T-cell (primary cell): ENCODE data around the gene CTU1. TPM values are rescaled to one million over a fixed set of nuclear protein-coding genes. Genes with fewer than 3 reads are reported as not detected.
"Not testable (repeated sequence)": the region's sequence is repeated elsewhere in the genome, so short reads cannot be mapped to it uniquely, and the experiment has no call there.

ENCODE experiments used
- ATAC-seq, 4 experiments: fragments of 200-7000 bp in 3 of 4; fragments of 150-1000 bp in 1 of 4; cut with Tn5 transposase; replicated peaks in 1 of 4; 1 replicate in 3 of 4; 2 replicates in 1 of 4; pipeline ENCODE4 v1.10.0; 2021; ENCODE audit warnings: moderate library complexity in 3 of 4, mild to moderate bottlenecking in 2 of 4, moderate number of reproducible peaks in 1 of 4
- CTCF ChIA-PET, 2 donors: fragments of 300-600 bp; sonication (Branson Sonifier 250); formaldehyde crosslinking; loops; one replicate each; lab custom pipeline; 2022; ENCODE audit warnings: antibody characterized with exemption in 2 of 2; lab: Charles Lee
- POLR2A ChIA-PET, 2 donors: fragments of 300-600 bp; sonication (Branson Sonifier 250); formaldehyde crosslinking; loops; one replicate each; lab custom pipeline; 2022; ENCODE audit warnings: antibody characterized with exemption in 2 of 2; lab: Charles Lee
- DNase-seq, 35 experiments: peaks; one replicate each; pipeline versions ENCODE4 v3.0.0 to v3.0.0-alpha.2; 2013 to 2023
- H3K27ac ChIP-seq: one replicate; pipeline ENCODE4 v1.5.1; 2013; ENCODE audit warnings: low read length
- H3K27me3 ChIP-seq, 2 experiments: replicated peaks in 1 of 2; 1 replicate in 1 of 2; 2 replicates in 1 of 2; pipeline versions ENCODE4 v1.6.1 to v1.7.0; 2013; ENCODE audit warnings: low read length in 1 of 2, mixed read lengths in 1 of 2; ENCODE audit not compliant: control insufficient read depth in 2 of 2, insufficient read depth in 2 of 2; ENCODE audit errors: extremely low read depth in 1 of 2
- H3K36me3 ChIP-seq, 2 donors: 1 replicate in 1 of 2; 2 replicates in 1 of 2; pipeline versions ENCODE4 v1.6.1 to v1.7.0; 2013; ENCODE audit warnings: low read length in 1 of 2; ENCODE audit not compliant: control insufficient read depth in 2 of 2, insufficient read depth in 1 of 2; ENCODE audit errors: extremely low read depth in 1 of 2
- H3K4me1 ChIP-seq, 2 experiments: 1 replicate in 1 of 2; 2 replicates in 1 of 2; pipeline versions ENCODE4 v1.6.1 to v1.7.0; 2013; ENCODE audit warnings: low read length in 2 of 2, mixed read lengths in 1 of 2; ENCODE audit not compliant: insufficient read depth in 2 of 2, control insufficient read depth in 1 of 2; ENCODE audit errors: extremely low read depth in 1 of 2
- H3K4me3 ChIP-seq, 2 donors: 1 replicate in 1 of 2; 2 replicates in 1 of 2; pipeline versions ENCODE4 v1.5.1 to v1.7.0; 2013; ENCODE audit warnings: mild to moderate bottlenecking in 2 of 2, low read length in 1 of 2, moderate library complexity in 1 of 2; ENCODE audit not compliant: control insufficient read depth in 1 of 2; ENCODE audit errors: extremely low read depth in 1 of 2
- H3K9me3 ChIP-seq: 2 replicates; pipeline ENCODE4 v1.7.0; 2013
- H3K27ac Mint-ChIP-seq, 2 donors: one replicate each; pipeline ENCODE4 v1.8.0; 2020 to 2021; ENCODE audit warnings: mild to moderate bottlenecking in 2 of 2, mixed read lengths in 2 of 2
- H3K27me3 Mint-ChIP-seq, 2 donors: one replicate each; pipeline ENCODE4 v1.8.0; 2021 to 2022; ENCODE audit warnings: mixed read lengths in 2 of 2
- H3K36me3 Mint-ChIP-seq: one replicate; pipeline ENCODE4 v1.8.0; 2021; ENCODE audit warnings: mixed read lengths
- H3K4me1 Mint-ChIP-seq, 3 donors: one replicate each; pipeline ENCODE4 v1.8.0; 2020 to 2022; ENCODE audit warnings: mixed read lengths in 3 of 3, mild to moderate bottlenecking in 1 of 3
- H3K4me3 Mint-ChIP-seq, 3 donors: one replicate each; pipeline ENCODE4 v1.8.0; 2020 to 2022; ENCODE audit warnings: mild to moderate bottlenecking in 3 of 3, mixed read lengths in 3 of 3, moderate library complexity in 3 of 3
- H3K9me3 Mint-ChIP-seq, 3 donors: one replicate each; pipeline ENCODE4 v1.8.0; 2020 to 2022; ENCODE audit warnings: mixed read lengths in 3 of 3
- WGBS: methylation state at CpG from one replicate; pipeline ENCODE4 v1.1.5; 2013; ENCODE audit warnings: missing lambda C conversion rate; ENCODE audit not compliant: insufficient coverage; 5-methylcytosine and 5-hydroxymethylcytosine counted together
- total RNA-seq, 35 experiments: library from RNA in 6 of 35; stranded (reverse) in 6 of 35; fragments of 120-200 nt in 1 of 35; gene quantifications; one replicate each; pipeline versions ENCODE4 v1.2.1 to v1.2.4 and lab custom pipeline; 2013 to 2026

Gene CTU1
- total RNA-seq, 5 donors from 2014 or later (not counting 1 experiment from before 2014, with no cell fraction given), result 3.2 to 18.1 (median 15.9) TPM

DNA sequence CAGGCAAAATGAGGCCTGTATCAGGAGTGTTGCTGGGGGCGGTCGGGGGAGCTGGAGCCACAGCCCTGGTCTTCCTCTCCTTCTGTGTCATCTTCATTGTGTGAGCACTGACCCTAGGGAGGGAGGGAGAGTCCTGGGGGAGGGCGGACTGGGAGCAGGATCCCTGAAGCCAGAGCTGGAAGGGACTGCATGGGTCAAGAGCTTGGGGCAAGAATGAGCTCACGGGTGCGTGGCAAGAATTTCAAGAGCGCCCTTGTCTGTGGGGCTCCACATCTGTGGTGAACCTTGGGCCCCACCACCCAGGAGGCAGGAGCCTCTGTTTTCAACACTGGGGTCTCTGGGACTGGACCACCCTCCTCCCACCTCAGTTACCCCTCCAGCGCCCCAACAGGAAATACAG lies 38.5 kb upstream of the CTU1 start:
- 86% methylated on average over 6 of the region's 7 CpGs for WGBS
- no peaks in the 10 kb centered on the region for H3K36me3 ChIP-seq
- Mint-ChIP-seq H3K27me3 (peaks cover 0 to 10% of the 10 kb centered on the region in 2 donors), H3K36me3 (no peaks in the 10 kb centered on the region), H3K4me1 (peaks cover 7 to 22% (median 17%) of the 10 kb centered on the region in 3 donors), H3K9me3 (no peaks in the 10 kb centered on the region), H3K27ac (no peak overlapping the region), H3K4me3 (no peak overlapping the region)
- DNase-seq (no peak), ATAC-seq (no peak)
- peaks cover 0 to 14% of the 10 kb centered on the region in 2 experiments for H3K4me1 ChIP-seq
- peaks cover 0 to 20% of the 10 kb centered on the region in 2 experiments for H3K27me3 ChIP-seq
- ChIA-PET POLR2A (interaction anchor here in 1 of 2 donors (0.6 kb wide), 1 partner anchor 50 kb away, joined by 3 read pairs; no protein-coding TSS in a partner anchor), CTCF (no interaction called here)
- H3K27ac ChIP-seq, result no peak overlapping the region
- H3K4me3 ChIP-seq, result no peak overlapping the region
- H3K9me3 ChIP-seq, result no peaks in the 10 kb centered on the region

DNA sequence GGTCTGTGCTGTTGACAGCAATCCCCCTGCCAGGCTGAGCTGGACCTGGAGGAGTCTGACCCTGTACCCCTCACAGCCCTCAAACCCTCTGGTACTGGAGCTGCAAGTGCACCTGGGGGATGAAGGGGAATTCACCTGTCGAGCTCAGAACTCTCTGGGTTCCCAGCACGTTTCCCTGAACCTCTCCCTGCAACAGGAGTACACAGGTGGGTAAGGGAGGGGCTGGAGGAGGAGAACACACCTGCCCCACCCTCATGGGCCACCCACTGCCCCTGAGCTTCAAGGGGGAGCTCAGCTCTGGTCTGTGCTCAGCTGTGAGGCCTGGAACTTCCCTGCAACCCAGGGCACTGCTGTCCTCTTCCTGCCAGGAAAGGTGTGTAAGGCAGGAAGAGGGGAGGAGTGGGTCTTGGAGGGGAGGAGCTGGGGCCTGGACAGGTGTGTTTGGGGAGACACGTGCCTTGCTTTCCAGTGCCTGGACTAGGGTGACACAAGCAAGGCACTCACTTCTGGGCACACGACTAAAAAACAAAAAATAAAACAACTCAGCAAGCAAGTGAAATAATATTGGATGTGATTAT lies 37.8 kb upstream of the CTU1 start:
- ATAC-seq, result no peak
- Mint-ChIP-seq H3K4me3 (no peak overlapping the region), H3K9me3 (no peaks in the 10 kb centered on the region), H3K27ac (no peak overlapping the region), H3K36me3 (no peaks in the 10 kb centered on the region), H3K27me3 (peaks cover 0 to 13% of the 10 kb centered on the region in 2 donors), H3K4me1 (peaks cover 7 to 22% (median 17%) of the 10 kb centered on the region in 3 donors)
- H3K4me1 ChIP-seq, result peaks cover 0 to 15% of the 10 kb centered on the region in 2 experiments
- H3K9me3 ChIP-seq, result no peaks in the 10 kb centered on the region
- H3K27ac ChIP-seq, result no peak overlapping the region
- ChIA-PET CTCF (no interaction called here), POLR2A (no interaction called here)
- H3K4me3 ChIP-seq, result no peak overlapping the region
- H3K36me3 ChIP-seq, result no peaks in the 10 kb centered on the region
- H3K27me3 ChIP-seq, result peaks cover 0 to 24% of the 10 kb centered on the region in 2 experiments
- no peak for DNase-seq
- no CpG with 5 or more reads among the region's 4 CpGs for WGBS

- Histone ChIP-seq H3K4me1 (peaks cover 0 to 15% of the 10 kb centered on the region in 2 experiments), H3K4me3 (no peak overlapping the region), H3K27me3 (peaks cover 0 to 24% of the 10 kb centered on the region in 2 experiments), H3K9me3 (no peaks in the 10 kb centered on the region), H3K27ac (no peak overlapping the region), H3K36me3 (no peaks in the 10 kb centered on the region)
- Mint-ChIP-seq H3K9me3 (no peaks in the 10 kb centered on the region), H3K4me3 (no peak overlapping the region), H3K36me3 (no peaks in the 10 kb centered on the region), H3K27me3 (peaks cover 0 to 12% of the 10 kb centered on the region in 2 donors), H3K4me1 (peaks cover 8 to 24% (median 17%) of the 10 kb centered on the region in 3 donors), H3K27ac (no peak overlapping the region)
- DNase-seq, result no peak
- 71% methylated on average over 6 of the region's 11 CpGs for WGBS
- ChIA-PET CTCF (no interaction called here), POLR2A (no interaction called here)
- no peak for ATAC-seq
Observed at GRCh38 chr19:51144482-51145045, 36.4 kb upstream of the CTU1 start.

DNA sequence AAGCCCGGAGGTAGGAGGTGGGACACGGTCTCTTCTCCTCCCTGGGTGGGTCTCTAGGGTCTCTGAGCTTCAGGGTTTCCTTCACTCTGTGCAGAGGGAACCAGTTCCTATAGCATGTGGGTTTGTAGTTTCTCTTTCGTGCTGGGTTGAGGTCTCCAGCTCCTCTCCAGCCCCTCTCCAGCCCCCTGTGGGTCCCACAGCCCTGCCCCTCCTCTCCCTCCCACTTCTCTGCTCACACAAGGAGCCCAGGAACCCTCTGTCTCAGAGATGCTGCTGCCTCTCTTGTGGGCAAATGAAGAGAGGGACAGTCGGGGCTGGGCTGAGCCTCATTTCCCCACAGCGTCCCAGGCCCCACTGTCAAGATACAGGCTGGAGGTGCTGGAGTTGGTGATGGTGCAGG lies 35.3 kb upstream of the CTU1 start:
- Mint-ChIP-seq H3K4me3 (no peak overlapping the region), H3K27ac (no peak overlapping the region), H3K27me3 (peaks cover 0 to 18% of the 10 kb centered on the region in 2 donors), H3K4me1 (peaks cover 17 to 29% (median 17%) of the 10 kb centered on the region in 3 donors), H3K36me3 (no peaks in the 10 kb centered on the region), H3K9me3 (no peaks in the 10 kb centered on the region)
- ChIA-PET CTCF (interaction anchor here in 1 of 2 donors (0.5 kb wide), 1 partner anchor 694 kb away, joined by 3 read pairs; no protein-coding TSS in a partner anchor), POLR2A (no interaction called here)
- peaks cover 0 to 25% of the 10 kb centered on the region in 2 experiments for H3K27me3 ChIP-seq
- H3K36me3 ChIP-seq, result no peaks in the 10 kb centered on the region
- ATAC-seq (no peak), DNase-seq (no peak)
- peaks cover 0 to 17% of the 10 kb centered on the region in 2 experiments for H3K4me1 ChIP-seq
- no peak overlapping the region for H3K4me3 ChIP-seq
- no peak overlapping the region for H3K27ac ChIP-seq
- no CpG with 5 or more reads among the region's 5 CpGs for WGBS
- no peaks in the 10 kb centered on the region for H3K9me3 ChIP-seq

DNA sequence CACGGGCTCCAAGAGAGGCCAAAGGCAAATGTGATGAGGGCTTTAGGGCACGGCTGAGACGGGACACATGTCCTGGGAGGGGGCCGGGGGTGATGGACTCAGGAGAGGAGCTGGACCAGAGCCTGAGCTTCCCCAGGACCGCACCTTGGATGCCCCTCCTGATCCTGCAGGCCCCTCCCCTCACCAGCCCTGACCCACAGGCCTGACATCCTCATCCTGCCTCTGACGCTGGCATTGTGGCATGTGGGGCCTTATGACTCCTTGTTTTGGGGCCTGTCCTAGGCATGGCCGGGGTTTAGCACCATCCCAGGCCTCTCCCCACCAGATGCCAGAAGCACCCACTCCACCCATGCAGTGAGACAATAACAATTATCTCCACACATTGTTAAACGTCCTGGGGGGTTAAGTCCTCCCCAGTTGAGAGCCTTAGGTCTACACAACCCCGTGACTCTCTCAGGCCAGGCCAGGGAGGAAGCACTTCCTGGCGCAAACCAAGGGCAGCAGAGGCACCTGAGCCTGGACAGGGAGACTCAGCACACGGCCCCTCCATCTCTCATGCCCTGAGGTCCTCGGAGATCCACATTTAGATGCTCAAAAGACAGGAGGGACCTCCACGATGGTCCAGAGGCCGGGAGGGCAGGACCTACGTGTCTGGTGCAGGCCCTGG lies 34.7 kb upstream of the CTU1 start:
- H3K4me3 ChIP-seq, H3K36me3 Mint-ChIP-seq, H3K36me3 ChIP-seq, H3K27ac ChIP-seq, ATAC-seq, CTCF ChIA-PET, H3K27ac Mint-ChIP-seq, DNase-seq, POLR2A ChIA-PET, H3K9me3 Mint-ChIP-seq, H3K9me3 ChIP-seq, H3K4me3 Mint-ChIP-seq: not testable (repeated sequence)
- WGBS, result 60% methylated on average over 1 of the region's 15 CpGs
- H3K4me1 ChIP-seq, result peaks cover 2 to 22% of the 10 kb centered on the region in 2 experiments
- H3K27me3 ChIP-seq, result peaks cover 0 to 30% of the 10 kb centered on the region in 2 experiments
- Mint-ChIP-seq H3K4me1 (peaks cover 13 to 28% (median 20%) of the 10 kb centered on the region in 3 donors), H3K27me3 (peaks cover 0 to 18% of the 10 kb centered on the region in 2 donors)

DNA sequence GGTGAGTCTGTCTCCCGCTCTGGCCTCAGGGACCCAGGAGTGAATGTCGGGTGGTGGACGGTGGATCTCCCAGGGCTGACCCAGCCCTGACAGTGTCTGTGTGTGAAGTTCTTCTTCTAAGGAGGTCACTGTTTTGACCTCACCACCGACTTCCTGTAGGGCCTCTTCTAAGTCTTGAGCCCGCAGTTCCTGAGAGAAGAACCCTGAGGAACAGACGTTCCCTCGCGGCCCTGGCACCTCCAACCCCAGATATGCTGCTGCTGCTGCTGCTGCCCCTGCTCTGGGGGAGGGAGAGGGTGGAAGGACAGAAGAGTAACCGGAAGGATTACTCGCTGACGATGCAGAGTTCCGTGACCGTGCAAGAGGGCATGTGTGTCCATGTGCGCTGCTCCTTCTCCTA lies 33.9 kb upstream of the CTU1 start, which contains the start of gene SIGLEC7:
Gene SIGLEC7, plus strand, starts transcription at position 183 of the 400 bp plus-strand sequence. Its CDS starts 69 bp downstream, at position 252.
- H3K9me3 ChIP-seq, result no peaks in the 10 kb centered on the region
- Mint-ChIP-seq H3K27me3 (peaks cover 0 to 18% of the 10 kb centered on the region in 2 donors), H3K36me3 (no peaks in the 10 kb centered on the region), H3K9me3 (no peaks in the 10 kb centered on the region), H3K27ac (peak within 1 kb of the TSS in 1 of 2 donors; percentile 46), H3K4me3 (peak within 1 kb of the TSS in 1 of 3 donors; percentile 41), H3K4me1 (peaks cover 16 to 30% (median 22%) of the 10 kb centered on the region in 3 donors)
- CTCF ChIA-PET, result no interaction called here
- no peaks in the 10 kb centered on the region for H3K36me3 ChIP-seq
- WGBS, result 87% methylated on average over 11 of the region's 14 CpGs
- H3K27ac ChIP-seq, result no peak within 1 kb of the TSS
- DNase-seq, result no peak
- no peak within 1 kb of the TSS for H3K4me3 ChIP-seq
- POLR2A ChIA-PET, result no interaction called here
- no peak for ATAC-seq
- H3K4me1 ChIP-seq, result peaks cover 3 to 24% of the 10 kb centered on the region in 2 experiments
- peaks cover 0 to 31% of the 10 kb centered on the region in 2 experiments for H3K27me3 ChIP-seq
